Gastrocnemius medialis (tissue), 4 donors: ENCODE data around the gene CLDN15.

ENCODE experiments used
- POLR2A ChIP-seq, 2 donors: fragments of 450-650 bp; IDR thresholded peaks; one replicate each; pipeline ENCODE4 v1.6.1; 2017; ENCODE audit warnings: antibody characterized with exemption in 2 of 2, mild to moderate bottlenecking in 2 of 2, moderate library complexity in 2 of 2
- TF ChIP-seq, protein P1 (sequence below), 5 experiments: fragments of 450-650 bp in 3 of 5; fragments of 200-600 bp in 2 of 5; sonication (generic) in 2 of 5; IDR thresholded peaks in 4 of 5; conservative IDR thresholded peaks in 1 of 5; 1 replicate in 4 of 5; 2 replicates in 1 of 5; pipeline ENCODE4 v1.5.1; 2016 to 2019; ENCODE audit warnings: antibody characterized with exemption in 5 of 5, mild to moderate bottlenecking in 3 of 5, moderate library complexity in 3 of 5

DNA sequence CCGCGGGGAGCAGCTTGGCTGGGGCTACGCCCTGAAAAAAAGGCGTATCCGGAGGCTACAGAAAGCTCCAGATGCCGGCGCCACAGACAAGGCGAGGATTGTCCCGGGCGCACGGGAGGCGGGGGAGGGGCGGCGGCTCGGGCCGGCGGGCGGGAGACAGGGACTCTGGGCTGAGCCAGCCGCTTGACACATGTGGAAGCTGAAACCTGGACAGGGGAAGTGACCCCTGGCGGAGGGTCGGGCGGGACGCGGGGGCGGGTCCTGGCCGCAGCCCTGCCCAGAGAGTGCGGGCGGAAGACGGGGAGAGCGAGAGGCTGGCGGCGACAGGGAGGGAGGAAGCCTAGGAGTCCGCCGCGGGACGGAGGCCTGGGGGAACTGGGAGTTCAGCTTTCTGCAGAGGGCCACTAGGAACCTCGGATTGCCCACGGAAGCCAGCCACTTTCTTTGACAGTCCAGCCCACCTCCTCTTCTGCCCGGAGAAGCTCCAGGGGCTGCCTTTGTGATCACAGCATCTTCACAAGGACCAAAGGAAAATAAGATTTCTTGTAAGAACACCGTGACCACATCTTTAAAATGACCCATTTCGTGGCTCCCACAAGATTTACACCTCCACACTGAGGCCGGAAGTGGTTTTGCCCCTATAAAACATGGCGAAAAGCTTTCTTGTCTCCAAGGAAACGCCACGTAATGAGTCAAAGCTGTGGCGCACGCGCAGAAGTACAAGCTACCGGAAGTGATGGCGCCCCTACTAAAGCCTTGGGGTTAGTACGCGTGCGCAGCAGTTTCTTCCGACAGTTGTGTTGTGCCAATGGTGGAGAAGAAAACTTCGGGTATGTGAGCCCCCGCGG is 20.0 kb downstream of the CLDN15 start, which contains the start of the genes PLOD3 and ZNHIT1:
- TF ChIP-seq, protein P1, sequence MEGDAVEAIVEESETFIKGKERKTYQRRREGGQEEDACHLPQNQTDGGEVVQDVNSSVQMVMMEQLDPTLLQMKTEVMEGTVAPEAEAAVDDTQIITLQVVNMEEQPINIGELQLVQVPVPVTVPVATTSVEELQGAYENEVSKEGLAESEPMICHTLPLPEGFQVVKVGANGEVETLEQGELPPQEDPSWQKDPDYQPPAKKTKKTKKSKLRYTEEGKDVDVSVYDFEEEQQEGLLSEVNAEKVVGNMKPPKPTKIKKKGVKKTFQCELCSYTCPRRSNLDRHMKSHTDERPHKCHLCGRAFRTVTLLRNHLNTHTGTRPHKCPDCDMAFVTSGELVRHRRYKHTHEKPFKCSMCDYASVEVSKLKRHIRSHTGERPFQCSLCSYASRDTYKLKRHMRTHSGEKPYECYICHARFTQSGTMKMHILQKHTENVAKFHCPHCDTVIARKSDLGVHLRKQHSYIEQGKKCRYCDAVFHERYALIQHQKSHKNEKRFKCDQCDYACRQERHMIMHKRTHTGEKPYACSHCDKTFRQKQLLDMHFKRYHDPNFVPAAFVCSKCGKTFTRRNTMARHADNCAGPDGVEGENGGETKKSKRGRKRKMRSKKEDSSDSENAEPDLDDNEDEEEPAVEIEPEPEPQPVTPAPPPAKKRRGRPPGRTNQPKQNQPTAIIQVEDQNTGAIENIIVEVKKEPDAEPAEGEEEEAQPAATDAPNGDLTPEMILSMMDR (IDR thresholded peaks at IDR 0.05 in 4 of 5, conservative IDR thresholded peaks at IDR 0.05 in 1 of 5) = peak in 2 of 5 experiments; percentile 41 to 48
- peak in 1 of 2 donors; percentile 16 for TF ChIP-seq POLR2A (IDR thresholded peaks at IDR 0.05)
